ENCODE results near the gene SLC25A33.

SLC25A33 gene

DNA sequence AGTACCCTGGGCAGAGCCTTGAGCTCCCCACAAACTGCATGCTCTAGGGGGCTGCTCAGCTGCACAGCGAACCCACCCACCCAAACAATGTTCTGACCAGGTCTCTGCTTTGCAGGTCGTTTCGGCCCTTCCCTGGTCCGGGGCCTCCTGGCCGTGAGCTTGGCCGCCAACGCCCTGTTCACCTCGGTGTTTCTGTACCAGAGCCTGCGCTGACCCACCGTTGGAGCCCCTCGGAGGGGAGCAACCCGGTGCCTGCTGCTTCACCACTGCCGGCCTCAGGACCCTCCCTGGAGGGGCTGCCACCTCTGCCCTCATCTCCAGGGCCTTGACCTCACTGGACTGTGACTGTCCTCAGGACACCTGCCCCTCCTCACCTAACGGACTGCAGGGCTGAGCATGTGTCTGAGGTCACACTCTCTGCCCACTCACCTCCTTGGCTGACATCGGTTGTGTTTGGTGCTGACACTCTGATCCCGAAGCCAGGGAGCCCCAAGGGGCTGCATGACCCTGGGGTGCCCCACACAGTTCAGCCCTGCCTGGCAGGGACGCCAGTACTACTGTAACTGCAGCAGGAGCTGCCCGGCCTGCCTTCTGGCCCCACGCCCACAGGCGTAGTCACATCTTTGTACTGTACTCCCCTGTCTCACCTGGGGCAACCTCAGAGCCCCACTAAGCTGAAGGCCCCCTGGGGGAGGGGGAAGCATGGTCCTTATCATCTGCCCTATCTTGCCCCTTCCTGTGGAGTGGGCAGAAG lies 73.8 kb downstream of the SLC25A33 start:
- Histone ChIP-seq H3K36me3 (ENCODE audit: low read depth) (peaks cover 9% of the 10 kb centered on the region; the same call in 1 of the 2 replicates), H3K4me3 (ENCODE audit: severe bottlenecking) (no peak overlapping the region), H3K27ac (ENCODE audit: poor library complexity, severe bottlenecking) (no peak overlapping the region), H3K27me3 (ENCODE audit: insufficient read depth, poor library complexity, severe bottlenecking) (no peaks in the 10 kb centered on the region), H3K4me1 (ENCODE audit: insufficient read depth, poor library complexity, severe bottlenecking) (no peaks in the 10 kb centered on the region), H3K9me3 (ENCODE audit: severe bottlenecking) (no peaks in the 10 kb centered on the region)
- TF ChIP-seq CTCF (IDR thresholded peaks at IDR 0.05; ENCODE audit: poor library complexity, severe bottlenecking): no peak
- ATAC-seq (ENCODE audit: low read depth) (no peak), DNase-seq (ENCODE audit: low spot score) (no peak)

DNA sequence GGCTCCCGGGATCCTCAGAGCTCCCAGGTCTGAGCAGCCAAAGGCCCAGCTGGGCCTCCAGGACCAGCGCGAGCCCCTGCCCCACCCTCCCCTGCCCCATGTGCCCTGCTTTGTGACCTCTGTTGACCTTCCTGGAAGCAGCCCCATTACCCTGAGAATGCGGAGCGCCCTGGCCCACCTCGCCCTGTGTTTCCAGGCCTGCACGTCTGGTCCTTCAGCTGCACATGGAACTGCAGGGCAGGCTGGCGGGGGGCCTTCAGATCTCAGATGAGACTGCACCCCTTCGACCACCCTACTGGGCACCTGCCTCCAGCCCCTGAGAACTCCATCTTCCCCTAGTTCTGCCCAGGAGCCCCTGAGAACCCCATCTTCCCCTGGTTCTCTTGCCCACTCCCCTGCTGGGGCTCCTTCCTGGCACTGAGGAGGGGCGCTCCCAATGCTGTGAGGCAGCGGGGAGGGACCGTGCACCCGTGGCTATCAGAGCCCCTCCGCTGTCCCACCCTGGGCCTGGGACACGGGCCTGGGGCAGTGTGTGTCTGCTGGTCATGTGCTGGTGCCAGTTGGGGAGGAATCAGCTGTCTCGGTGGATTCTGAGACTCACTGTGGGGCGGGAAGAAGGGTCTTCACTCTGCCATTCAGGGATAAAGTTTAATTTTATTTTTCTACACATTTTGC lies 74.5 kb downstream of the SLC25A33 start:
- no peak for DNase-seq (ENCODE audit: low spot score)
- Histone ChIP-seq H3K4me1 (ENCODE audit: insufficient read depth, poor library complexity, severe bottlenecking) (no peaks in the 10 kb centered on the region), H3K27ac (ENCODE audit: poor library complexity, severe bottlenecking) (no peak overlapping the region), H3K4me3 (ENCODE audit: severe bottlenecking) (no peak overlapping the region), H3K27me3 (ENCODE audit: insufficient read depth, poor library complexity, severe bottlenecking) (no peaks in the 10 kb centered on the region), H3K36me3 (ENCODE audit: low read depth) (peaks cover 6% of the 10 kb centered on the region; the same call in 1 of the 2 replicates), H3K9me3 (ENCODE audit: severe bottlenecking) (no peaks in the 10 kb centered on the region)
- TF ChIP-seq CTCF (IDR thresholded peaks at IDR 0.05; ENCODE audit: poor library complexity, severe bottlenecking): no peak
- ATAC-seq (ENCODE audit: low read depth): no peak

GRCh38 chr1:9615316-9616063 lies 76.2 kb downstream of the SLC25A33 start:
- Histone ChIP-seq H3K36me3 (ENCODE audit: low read depth) (peaks cover 4% of the 10 kb centered on the region; the same call in 1 of the 2 replicates), H3K27me3 (ENCODE audit: insufficient read depth, poor library complexity, severe bottlenecking) (no peaks in the 10 kb centered on the region), H3K4me1 (ENCODE audit: insufficient read depth, poor library complexity, severe bottlenecking) (no peaks in the 10 kb centered on the region), H3K9me3 (ENCODE audit: severe bottlenecking) (no peaks in the 10 kb centered on the region), H3K27ac (ENCODE audit: poor library complexity, severe bottlenecking) (no peak overlapping the region), H3K4me3 (ENCODE audit: severe bottlenecking) (no peak overlapping the region)
- TF ChIP-seq CTCF (IDR thresholded peaks at IDR 0.05; ENCODE audit: poor library complexity, severe bottlenecking): peak; percentile 73
- DNase-seq (ENCODE audit: low spot score) (peak; percentile 63), ATAC-seq (ENCODE audit: low read depth) (peak; percentile 75)

DNA sequence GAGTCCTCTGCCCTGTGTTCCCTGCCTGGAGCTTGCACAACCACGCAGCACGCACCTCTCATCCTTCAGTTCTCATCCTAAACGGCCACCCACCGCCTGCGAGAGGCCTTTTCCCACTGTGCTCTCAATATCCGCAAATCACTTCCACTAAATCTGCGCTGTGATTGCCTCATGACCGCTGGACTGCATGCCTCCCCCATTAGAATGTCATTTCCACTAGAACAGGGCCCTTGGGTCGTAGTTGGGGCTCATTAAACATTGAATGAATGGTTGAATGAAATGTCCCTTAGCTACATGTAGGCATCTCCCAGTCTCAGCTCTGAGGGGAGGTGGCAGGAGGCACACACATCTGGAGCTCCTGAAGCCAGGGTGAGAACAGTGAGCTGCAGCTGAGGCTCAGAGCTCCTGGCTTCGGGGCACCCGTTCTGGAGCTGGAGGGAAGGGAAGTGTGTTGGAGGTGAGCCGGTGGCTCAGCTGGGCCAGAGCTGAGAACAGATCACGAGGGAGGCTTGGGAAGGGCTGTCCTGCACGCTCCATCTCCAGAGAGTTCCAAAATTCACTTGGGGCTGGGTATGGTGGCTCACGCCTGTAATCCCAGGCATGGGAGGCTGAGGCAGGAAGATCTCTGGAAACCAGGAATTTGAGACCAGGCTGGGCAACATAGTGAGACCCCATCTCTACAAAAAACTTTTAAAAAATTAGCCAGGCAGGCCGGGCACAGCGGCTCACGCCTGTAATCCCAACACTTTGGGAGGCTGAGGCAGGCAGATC lies 79.8 kb downstream of the SLC25A33 start:
- Histone ChIP-seq H3K36me3 (ENCODE audit: low read depth) (no peaks in the 10 kb centered on the region), H3K9me3 (ENCODE audit: severe bottlenecking) (no peaks in the 10 kb centered on the region), H3K27me3 (ENCODE audit: insufficient read depth, poor library complexity, severe bottlenecking) (no peaks in the 10 kb centered on the region), H3K4me3 (ENCODE audit: severe bottlenecking) (no peak overlapping the region), H3K27ac (ENCODE audit: poor library complexity, severe bottlenecking) (no peak overlapping the region), H3K4me1 (ENCODE audit: insufficient read depth, poor library complexity, severe bottlenecking) (no peaks in the 10 kb centered on the region)
- ATAC-seq (ENCODE audit: low read depth) (no peak), DNase-seq (ENCODE audit: low spot score) (no peak)
- no peak for TF ChIP-seq CTCF (IDR thresholded peaks at IDR 0.05; ENCODE audit: poor library complexity, severe bottlenecking)

All from RWPE2 (cell line).